ENCODE data around the gene OLFML3. TPM values are rescaled to one million over a fixed set of nuclear protein-coding genes. Genes with fewer than 3 reads are reported as not detected.

The OLFML3 gene
- total RNA-seq, 4 donors from 2014 or later = 39.5 to 99.5 (median 45.2) TPM

- no peak for TF ChIP-seq CTCF (IDR thresholded peaks at IDR 0.05; ENCODE audit: low read depth)
These were observed 36.1 kb upstream of the OLFML3 start for GRCh38 chr1:113943028-113943811.

- TF ChIP-seq CTCF (IDR thresholded peaks at IDR 0.05; ENCODE audit: low read depth) = no peak
These were observed 33.9 kb upstream of the OLFML3 start for GRCh38 chr1:113945329-113945728.

- no peak for TF ChIP-seq CTCF (IDR thresholded peaks at IDR 0.05; ENCODE audit: low read depth)
These were observed 33.2 kb upstream of the OLFML3 start for GRCh38 chr1:113946112-113946511.

GRCh38 chr1:113946678-113947387, 32.4 kb upstream of the OLFML3 start:
- TF ChIP-seq CTCF (IDR thresholded peaks at IDR 0.05; ENCODE audit: low read depth) = no peak

- no peak for TF ChIP-seq CTCF (IDR thresholded peaks at IDR 0.05; ENCODE audit: low read depth)
These were observed 31.7 kb upstream of the OLFML3 start for GRCh38 chr1:113947388-113948107.

GRCh38 chr1:113949007-113949406, 30.3 kb upstream of the OLFML3 start:
- TF ChIP-seq CTCF (IDR thresholded peaks at IDR 0.05; ENCODE audit: low read depth) = no peak

GRCh38 chr1:113950908-113951307, 28.4 kb upstream of the OLFML3 start:
- TF ChIP-seq CTCF (IDR thresholded peaks at IDR 0.05; ENCODE audit: low read depth) = no peak
